GM21367 (cell line): ENCODE data around the gene UNKL.

Source experiments
- ATAC-seq: cut with Tn5 transposase; IDR thresholded peaks from one replicate; pipeline ENCODE4 v1.9.1; 2021; ENCODE audit not compliant: unreplicated experiment

UNKL gene

DNA sequence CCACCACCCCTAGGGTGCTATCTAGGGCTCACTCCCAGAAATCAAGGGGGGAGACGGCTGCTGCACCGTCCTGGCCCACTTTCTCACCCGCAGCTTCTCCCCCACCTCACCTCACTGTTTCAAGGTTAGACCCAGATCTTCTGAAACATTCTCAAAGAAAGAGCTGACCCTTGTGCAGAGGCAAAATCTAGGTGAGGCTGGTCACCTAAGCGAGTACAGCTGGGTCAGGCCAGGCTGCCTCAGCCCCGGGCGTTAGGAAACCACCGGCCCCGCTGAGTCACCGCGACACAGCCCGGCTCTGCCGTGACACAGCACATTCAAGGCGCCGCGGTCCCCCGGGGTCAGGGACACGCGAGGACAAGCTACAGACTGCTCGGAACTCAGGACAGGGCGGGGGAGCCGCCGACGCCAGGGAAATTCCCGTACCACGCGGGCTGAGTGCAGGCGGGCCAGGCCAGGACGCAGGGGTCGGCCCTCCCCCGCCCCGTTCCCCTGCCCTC, 35.6 kb downstream of the UNKL start:
- ATAC-seq: no peak

DNA sequence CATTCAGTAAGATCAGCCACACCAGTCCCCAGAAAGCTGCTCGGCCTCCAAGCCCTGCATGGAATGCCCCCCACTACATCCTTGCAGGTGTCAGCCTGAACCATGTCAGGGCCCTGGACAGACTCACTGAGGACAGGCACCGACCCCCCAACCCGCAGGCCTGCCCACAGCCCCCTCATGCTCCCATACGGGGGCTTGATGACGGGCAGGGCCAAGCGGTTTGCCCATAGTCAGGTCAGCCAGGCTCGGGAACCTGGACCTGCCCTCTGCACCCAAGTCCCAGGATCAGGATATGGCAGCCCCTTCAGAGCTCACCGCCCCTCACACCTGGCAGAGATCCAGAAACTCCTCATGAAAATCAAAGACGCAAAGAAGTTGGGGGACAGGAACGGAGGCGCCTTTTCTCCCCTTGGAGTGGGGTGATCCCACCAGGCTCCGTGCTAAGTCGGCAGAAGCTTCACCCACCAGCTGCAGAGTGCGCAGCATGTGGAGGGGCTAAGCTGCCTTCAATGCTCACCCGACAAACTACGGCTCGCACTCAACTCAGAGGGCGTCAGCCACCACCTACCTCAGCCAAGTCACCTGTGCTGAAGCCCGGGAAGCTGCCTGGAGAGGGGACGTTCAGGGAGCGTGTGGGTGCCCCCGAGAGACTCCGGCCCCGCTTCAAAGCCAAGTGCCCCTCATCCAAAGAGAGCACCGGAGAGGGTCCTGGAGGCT, 36.3 kb downstream of the UNKL start:
- no peak for ATAC-seq

DNA sequence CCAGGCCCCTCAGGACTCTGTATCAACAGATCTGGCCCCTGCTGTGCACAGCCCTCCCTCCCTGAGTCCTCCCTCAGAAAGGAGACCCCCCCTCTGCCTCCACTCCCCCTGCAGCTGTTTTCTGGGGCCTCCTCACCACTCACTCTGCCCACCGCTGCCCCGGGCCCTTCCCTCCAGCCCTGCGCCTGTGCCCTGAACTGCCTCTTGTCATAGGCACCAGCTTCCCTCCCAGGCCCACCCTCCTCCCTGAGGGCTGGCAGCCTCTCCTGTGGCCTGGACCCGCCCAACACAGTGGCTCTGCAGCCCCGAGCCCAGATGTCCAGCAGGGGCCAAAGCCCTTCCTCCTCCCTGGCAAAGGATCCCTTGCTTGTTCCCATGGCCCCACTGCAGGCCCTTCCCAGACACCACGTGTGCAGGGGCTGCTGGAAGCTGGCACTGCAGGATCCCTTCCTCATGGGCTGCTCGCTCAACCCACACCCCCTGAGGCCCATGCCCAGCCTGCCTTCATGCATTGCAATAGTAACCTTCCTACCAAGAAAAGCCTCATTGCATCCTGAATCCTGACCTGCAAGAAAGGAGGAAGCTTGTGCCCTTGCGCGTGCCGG, 37.0 kb downstream of the UNKL start:
- no peak for ATAC-seq

DNA sequence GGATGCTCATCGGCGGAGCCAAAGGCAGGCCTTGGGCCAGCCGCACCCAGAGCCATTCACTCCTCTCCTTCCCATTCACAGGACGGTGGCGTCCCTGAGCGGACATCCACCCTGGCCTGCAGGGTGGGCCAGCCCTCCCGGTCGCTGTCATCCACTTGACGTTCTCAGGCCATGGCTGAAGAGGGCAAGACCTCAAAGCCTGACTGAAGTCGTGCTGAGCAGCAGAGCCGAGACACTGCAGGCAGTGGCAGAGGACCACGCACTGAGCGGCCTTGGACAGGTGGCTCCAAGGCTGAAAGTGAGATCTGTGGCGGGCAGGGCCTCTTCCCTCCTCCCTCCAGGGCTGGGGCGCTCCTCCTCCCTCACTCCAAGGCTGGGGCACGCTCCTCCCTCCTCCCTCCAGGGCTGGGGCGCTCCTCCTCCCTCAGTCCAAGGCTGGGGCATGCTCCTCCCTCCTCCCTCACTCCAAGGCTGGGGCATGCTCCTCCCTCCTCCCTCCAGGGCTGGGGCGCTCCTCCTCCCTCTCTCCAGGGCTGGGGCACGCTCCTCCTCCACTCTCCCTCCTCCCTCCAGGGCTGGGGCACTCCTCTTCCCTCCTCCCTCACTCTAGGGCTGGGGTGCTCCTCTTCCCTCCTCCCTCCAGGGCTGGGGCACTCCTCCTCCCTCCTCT, 38.6 kb downstream of the UNKL start:
- ATAC-seq: no peak

DNA sequence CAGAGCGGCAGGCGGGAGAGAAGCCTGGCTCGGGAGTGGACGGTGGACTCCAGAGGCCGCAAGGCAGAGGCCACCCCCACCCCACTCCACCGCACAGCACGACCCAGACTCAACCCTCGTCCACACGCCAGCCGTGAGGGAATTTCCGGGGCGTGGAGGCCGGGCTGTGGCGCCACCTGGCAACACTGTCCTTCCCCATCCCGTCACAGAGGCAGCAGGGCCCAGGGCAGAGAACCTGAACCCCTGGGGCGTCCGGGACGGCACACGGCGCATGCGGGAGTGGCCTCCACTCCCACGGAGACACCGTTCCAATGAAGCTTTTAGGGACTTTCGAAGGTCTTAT, 39.2 kb downstream of the UNKL start:
- ATAC-seq: no peak

DNA sequence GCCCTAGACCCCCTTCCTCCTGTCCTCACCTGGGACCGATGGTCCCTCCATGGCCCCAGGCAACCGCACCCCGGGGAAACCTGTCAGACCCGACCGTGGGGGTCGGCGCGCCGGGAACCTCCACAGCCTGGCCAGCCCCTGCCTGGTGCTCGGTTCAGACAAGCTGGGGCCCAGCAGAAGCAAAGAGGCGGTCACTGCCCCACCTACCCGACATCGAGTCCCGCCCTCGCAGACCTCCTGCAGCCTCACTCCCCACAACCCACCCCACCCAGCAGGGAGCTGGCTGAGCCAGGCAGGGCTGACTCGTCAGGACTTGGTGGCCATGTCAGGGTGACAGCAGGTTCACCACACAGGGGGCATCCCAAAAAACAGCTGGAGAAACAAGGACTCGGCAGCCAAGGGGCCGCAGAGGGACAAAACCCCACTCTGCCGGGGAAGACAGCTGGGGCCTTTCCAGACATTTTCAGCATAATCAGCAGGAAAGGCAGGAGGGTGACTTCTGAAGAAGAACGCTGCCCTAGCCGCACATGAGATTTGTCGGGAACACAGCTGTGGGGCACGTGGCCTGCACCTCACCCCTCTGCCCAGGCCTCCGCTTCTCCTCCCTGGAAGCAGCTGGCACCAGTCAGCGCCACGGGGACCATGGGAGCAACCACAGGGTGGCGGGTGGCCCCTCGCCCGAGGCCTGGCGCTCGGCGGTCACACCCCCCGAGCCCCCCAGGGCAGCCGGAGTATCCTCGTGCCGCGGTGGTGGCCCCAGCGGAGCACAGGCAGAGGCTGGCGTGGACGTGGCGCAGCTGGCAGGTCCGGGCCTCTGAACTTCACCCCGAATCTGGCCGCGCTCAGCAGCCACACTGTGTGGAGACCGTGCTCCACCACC, 39.8 kb downstream of the UNKL start:
- no peak for ATAC-seq

DNA sequence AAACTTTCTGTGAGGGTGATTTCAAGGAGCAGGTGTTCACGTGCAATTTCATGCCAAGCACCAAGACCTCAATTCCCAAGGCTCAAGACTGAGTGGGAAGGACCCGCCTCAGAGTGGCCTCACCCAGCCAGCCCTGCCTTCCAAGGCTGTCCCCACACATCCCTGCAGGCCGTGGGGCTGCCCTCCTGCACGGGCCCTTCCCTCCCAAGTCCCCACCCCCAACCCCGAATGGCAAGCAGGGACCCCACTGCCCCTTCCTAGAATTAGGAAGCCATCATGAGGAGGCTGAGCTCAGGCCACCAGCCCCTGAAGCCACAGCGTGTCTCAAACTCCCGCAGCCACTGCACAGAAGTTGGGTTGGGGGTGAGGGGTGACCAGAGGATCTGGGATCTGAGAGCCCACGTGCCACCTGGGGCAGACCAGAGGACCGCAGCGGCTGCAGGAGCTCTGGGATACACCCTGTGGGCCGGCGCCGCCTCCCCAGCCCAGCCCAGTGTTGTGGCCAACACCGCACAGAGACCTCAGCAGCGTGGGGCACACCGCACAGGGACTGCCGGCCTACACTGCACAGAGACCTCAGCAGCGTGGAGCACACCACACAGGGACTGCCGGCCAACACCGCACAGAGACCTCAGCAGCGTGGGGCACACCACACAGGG, 42.1 kb downstream of the UNKL start:
- no peak for ATAC-seq

DNA sequence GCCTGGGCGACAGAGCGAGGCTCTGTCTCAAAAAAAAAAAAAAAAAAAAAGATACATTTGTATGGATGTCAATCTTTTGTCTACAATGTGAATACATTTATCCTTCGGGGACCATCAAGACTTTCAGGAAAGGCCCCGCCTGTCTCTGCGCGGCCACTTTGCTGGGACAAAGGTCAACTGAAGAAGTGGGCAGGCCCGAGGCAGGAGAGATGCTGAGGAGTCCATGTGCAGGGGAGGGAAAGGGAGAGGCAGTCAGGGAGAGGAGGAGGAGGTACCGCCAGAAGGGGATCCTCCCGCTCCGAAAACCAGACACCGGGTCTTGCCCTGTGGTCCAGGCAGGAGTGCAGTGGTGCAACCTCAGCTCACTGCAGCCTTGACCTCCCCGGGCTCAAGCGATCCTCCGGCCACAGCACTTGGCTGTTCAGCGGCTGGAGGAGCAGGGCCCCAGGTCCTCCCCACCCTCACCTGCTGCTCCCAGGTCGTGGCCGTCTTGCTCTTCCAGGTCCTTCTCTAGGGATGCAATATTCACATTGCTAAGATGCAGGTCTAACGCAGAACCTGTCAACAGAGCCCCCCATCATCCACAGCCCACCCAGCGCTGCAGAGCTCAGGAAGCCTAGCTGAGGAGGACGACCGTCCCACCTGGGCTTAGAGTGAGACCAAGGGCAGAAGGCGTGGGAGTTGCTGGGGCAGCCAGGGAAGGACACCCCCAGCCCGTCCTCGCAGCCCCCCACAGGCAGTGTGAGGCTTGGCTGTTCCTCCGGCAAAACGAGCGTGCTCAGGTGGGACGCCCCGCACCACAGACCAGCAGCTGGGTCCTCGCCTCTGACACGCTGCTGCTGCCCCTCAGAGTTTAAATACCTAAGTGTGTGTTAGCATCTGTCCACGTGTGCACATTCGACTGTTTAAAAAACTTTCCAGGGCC, 43.2 kb downstream of the UNKL start:
- no peak for ATAC-seq

DNA sequence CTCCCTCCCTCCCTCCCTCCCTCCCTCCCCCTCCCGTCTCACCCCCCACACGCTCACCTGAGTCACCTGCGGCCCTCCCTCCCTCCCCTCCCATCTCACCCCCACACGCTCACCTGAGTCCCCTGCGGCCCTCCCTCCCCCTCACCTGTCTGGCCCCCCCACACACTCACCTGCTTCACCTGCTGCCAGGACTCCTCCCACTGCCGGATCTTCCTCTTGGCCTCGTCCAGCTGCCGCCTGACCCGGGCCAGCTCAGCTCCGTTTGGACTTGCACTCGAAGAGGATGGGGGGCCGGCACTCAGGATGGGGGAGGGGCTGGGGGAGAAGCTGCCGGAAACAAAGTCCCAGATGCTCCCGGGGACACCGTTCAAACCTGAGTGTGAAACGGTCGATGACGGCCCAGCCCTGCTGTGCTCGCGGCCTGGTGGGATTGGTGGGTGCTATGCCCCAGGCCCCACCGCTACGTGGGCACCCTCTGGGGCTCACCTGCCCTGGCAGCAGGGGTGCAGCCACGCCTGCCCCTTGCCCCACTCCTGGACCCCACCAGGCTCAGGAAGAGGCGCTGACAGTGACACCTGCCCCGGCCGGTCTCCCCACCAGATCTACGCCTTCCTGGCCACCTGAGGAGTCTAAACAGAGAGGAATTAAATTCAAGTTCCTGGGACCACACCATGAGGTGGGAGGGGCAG, 46.9 kb downstream of the UNKL start:
- ATAC-seq: no peak

DNA sequence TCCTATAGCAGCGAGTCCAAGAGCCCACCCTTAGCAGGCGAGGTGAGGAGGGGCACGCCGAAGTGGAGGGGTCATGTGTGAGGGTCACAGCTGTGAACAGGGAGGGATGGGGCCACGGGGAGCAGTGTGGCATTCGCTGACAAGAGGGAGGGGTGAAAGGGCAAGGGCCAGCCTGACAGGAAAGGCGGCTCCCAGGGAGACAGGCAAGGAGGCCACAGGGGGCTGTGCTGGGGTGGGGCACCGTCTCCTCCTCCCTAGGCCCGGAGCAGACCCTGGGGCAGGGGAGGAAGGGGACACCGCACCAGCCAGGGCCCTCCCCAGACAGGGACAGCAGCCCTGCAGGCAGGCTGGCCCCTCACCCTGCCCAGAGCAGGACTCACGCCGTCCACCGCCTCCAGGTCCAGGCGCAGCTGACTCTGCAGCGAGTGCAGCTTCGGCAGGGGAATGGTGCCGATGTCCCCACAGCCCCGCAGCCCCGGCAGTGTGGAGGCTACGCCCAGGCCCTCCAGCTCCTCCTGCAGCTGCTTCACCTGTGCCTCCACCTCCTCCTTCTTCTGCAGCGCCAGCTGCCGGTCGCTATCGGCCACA, 47.7 kb downstream of the UNKL start:
- no peak for ATAC-seq

DNA sequence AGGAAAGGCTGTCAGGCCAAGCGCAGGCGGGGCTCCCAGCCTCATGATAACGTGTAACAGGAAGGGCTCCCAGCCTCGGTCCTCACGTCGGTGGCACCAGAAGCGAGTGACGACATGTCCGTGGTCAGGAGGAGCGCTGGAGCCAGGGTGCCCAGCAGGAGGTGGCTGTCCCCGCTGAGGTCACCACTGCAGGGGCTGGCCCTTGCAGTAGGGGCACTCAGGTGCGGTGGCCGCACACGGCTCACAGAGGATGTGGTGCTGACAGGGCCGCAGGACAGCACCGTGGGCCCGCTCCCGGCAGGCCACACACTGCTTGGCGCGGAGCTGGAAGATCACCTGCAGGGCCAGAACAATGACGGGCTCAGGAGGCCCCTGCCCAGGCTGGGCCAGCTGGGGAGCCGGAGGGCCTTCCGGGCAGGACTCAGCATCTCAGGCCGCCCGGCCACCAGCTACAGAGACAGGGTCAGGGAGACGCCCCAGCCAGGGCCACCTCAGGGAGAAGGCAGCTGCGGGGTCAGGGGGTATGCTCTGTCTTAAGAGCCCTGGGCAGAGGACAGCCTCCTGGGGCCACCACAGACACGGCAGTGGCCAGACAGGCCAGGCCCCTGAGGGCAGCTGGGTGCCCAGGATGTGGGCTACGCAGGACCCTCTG, 48.3 kb downstream of the UNKL start:
- no peak for ATAC-seq

DNA sequence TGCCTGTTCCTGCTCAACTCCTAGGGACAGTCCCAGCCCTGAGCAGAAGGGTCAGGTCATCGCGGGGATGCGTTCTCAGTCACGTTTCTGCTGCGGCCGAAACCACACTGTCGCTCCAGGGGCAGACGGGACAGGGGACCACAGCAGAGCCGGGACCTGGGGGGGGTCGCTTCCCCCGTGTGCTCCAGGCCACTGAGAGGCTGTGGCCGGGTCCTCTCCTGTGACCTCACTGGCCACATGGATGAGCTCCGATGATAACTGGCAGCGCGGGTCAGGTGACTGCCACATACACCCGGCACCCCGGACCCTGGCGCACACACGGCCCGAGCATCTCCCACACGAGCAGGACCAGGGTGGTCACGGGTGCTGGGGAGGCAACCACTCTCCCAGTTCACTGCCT, 50.0 kb downstream of the UNKL start:
- ATAC-seq: no peak

DNA sequence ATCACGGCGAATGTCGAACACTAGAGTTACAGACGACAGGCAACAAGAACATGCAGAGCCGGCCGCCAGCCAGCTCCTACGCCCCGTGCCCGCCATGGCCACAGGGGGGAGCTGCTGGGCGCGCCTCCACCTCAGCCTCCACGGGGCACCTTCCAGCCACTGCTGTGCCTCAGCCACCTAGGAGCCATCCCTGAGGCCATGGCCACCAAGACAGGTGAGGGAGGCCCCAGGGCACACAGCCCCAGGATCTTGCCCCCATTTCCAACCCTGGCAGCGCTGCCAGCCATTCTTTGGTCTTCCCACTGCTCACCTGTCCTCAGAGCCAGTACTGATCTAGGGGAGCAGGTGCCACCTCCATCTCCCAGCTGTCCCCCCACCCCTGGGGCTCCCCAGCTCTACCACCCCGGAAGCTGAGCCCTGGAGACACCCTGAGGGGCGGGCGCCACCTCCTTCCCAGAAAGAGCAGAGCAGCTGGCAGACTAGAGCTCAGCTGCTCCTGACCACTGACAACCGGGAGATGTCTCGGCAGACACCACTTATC, 50.9 kb downstream of the UNKL start:
- no peak for ATAC-seq

DNA sequence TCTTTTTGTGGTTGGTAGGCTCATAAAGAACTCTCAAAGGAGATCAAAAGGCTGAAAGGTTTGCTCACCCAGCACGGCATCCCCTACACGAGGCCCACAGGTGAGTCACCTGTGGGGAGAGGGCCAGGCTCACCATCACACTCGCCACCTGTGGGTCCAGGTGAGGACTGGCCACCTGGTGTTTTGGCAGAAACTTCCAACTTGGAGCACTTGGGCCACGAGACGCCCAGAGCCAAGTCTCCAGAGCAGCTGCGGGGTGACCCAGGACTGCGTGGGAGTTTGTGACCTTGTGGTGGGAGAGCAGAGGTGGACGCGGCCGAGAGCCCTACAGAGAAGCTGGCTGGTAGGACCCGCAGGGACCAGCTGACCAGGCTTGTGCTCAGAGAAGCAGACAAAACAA, 51.7 kb downstream of the UNKL start:
- no peak for ATAC-seq

DNA sequence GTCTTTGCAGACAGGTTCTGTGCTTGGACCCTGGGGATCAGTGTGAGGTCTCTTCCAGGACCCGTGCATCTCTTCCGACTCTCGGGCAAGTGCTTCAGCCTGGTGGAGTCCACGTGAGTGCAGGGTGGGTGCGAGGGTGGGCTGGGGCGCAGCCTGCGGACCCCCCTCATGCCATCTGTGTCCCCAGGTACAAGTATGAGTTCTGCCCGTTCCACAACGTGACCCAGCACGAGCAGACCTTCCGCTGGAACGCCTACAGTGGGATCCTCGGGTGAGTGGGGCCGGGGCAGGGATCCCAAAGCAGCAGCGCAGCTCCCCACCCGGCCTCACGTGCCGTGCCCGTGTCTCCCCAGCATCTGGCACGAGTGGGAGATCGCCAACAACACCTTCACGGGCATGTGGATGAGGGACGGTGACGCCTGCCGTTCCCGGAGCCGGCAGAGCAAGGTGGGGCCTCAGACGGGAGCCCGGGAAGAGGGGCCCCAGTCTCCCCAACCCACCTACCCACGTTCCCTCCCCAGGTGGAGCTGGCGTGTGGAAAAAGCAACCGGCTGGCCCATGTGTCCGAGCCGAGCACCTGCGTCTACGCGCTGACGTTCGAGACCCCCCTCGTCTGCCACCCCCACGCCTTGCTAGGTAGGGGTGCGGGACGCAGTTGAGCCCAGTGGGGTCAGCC, 52.7 kb downstream of the UNKL start:
- ATAC-seq: no peak

DNA sequence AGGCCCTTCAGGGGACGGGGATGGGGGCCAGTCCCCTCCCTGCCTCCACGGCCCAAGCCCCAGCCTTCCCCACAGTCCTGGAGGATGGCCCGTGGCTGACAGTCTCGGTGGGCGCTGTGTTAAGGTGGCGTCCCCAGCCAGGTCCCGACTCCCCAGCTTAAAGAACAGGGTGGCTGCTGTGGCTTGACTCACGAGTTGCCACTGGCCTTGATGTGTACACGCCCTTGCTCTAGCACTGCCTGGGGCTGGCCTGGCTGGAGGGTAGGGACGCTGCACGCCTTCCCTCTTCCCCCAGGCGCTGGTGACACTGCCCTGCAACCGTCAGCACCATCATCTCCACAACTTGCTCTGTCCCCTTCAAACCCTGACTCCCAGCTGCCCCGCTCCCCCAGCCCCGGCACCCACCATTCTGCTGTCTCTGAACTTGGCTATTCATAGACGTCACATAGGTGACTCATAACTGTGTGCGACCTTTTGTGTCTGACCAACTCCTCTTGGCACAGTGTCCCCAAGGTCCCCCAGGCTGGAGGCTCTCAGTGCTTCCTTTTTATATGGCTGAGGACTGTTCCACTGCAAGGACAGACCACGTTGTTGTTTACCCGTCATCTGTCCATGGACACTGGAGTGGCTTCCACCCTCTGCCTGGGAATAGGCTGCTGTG, 56.5 kb downstream of the UNKL start:
- ATAC-seq: no peak
